ENCODE results near the gene ADNP2.

Gene ADNP2

GRCh38 chr18:80108739-80109675 lies at the start of gene ADNP2:
TSS of gene ADNP2 (plus strand) at chr18:80109262. CDS start at chr18:80117543, 8,281 bp downstream.
- H3K27ac ChIP-seq = peak within 1 kb of the TSS; percentile 70
- TF ChIP-seq CTCF (conservative IDR thresholded peaks at IDR 0.05) = no peak

- H3K27ac ChIP-seq = no peak overlapping the region
- TF ChIP-seq CTCF (conservative IDR thresholded peaks at IDR 0.05) = no peak
Measured at GRCh38 chr18:80059945-80060344, 49.1 kb upstream of the ADNP2 start.

- H3K27ac ChIP-seq = no peak overlapping the region
- no peak for TF ChIP-seq CTCF (conservative IDR thresholded peaks at IDR 0.05)
Measured at GRCh38 chr18:80065705-80066104, 43.4 kb upstream of the ADNP2 start.

- no peak overlapping the region for H3K27ac ChIP-seq
- no peak for TF ChIP-seq CTCF (conservative IDR thresholded peaks at IDR 0.05)
Measured at GRCh38 chr18:80067321-80067720, 41.7 kb upstream of the ADNP2 start.

GRCh38 chr18:80067897-80068296 lies 41.2 kb upstream of the ADNP2 start:
- no peak overlapping the region for H3K27ac ChIP-seq
- no peak for TF ChIP-seq CTCF (conservative IDR thresholded peaks at IDR 0.05)

GRCh38 chr18:80068571-80069272 lies 40.3 kb upstream of the ADNP2 start:
- no peak for TF ChIP-seq CTCF (conservative IDR thresholded peaks at IDR 0.05)
- H3K27ac ChIP-seq = no peak overlapping the region

GRCh38 chr18:80070825-80071224 lies 38.2 kb upstream of the ADNP2 start:
- no peak overlapping the region for H3K27ac ChIP-seq
- TF ChIP-seq CTCF (conservative IDR thresholded peaks at IDR 0.05) = no peak

Data from VCaP (cell line).